Mucosa of descending colon (tissue), 3 donors: ENCODE data around the gene CEP170B. TPM values are rescaled to one million over a fixed set of nuclear protein-coding genes. Genes with fewer than 3 reads are reported as not detected.
A peak's percentile ranks its signal among the peaks of the same experiment; 100 is the strongest.

Source experiments
- ATAC-seq: fragments of 200-7000 bp; cut with Tn5 transposase; one replicate; pipeline ENCODE4 v1.9.1; 2020; ENCODE audit warnings: mild to moderate bottlenecking, moderate library complexity
- DNase-seq, 3 donors: peaks; one replicate each; pipeline ENCODE4 v3.0.0-alpha.2; 2020
- H3K36me3 ChIP-seq: fragments of 200-600 bp; one replicate; pipeline ENCODE4 v1.8.0; 2021; ENCODE audit warnings: low read depth, mild to moderate bottlenecking
- H3K4me1 ChIP-seq: fragments of 200-600 bp; one replicate; pipeline ENCODE4 v1.8.0; 2021; ENCODE audit warnings: low read depth, mild to moderate bottlenecking
- H3K4me3 ChIP-seq: fragments of 200-600 bp; one replicate; pipeline ENCODE4 v1.8.0; 2021; ENCODE audit warnings: mild to moderate bottlenecking
- H3K9me3 ChIP-seq: fragments of 200-600 bp; one replicate; pipeline ENCODE4 v1.8.0; 2021; ENCODE audit warnings: mild to moderate bottlenecking
- intact Hi-C, 2 donors: fragments of 100-400 bp; cut with DNase I in 1 of 2; cut with micrococcal nuclease in 1 of 2; formaldehyde crosslinking; loops; one replicate each; pipeline versions ENCODE4 v1.11.0 to v1.11.1; 2022; cut with DNase I, micrococcal nuclease
- total RNA-seq, 3 donors: library from RNA; stranded (reverse); fragmentation: NEBNext Ultra II Directional in 2 of 3; extraction: Animal tissue kit (Norgen Biotek cat#: 25700) in 2 of 3; gene quantifications; one replicate each; pipeline versions ENCODE4 v1.2.1 to v1.2.4, GENCODE V29; 2021 to 2023
- TF ChIP-seq, protein P1 (sequence below): fragments of 200-600 bp; IDR thresholded peaks from one replicate; pipeline ENCODE4 v1.8.0; 2022; ENCODE audit warnings: antibody characterized with exemption, mild to moderate bottlenecking
- donor health status: DM: no; HTN: no; CAD: no; lungs with moderate emphysema.
- donor health status: DM: no; HTN: no; CAD: no.
- donor health status: DM: no; HTN: yes; CAD: no.

CEP170B gene
- total RNA-seq, 3 donors from 2014 or later, result 66.8 to 89.9 (median 69.9) TPM

DNA sequence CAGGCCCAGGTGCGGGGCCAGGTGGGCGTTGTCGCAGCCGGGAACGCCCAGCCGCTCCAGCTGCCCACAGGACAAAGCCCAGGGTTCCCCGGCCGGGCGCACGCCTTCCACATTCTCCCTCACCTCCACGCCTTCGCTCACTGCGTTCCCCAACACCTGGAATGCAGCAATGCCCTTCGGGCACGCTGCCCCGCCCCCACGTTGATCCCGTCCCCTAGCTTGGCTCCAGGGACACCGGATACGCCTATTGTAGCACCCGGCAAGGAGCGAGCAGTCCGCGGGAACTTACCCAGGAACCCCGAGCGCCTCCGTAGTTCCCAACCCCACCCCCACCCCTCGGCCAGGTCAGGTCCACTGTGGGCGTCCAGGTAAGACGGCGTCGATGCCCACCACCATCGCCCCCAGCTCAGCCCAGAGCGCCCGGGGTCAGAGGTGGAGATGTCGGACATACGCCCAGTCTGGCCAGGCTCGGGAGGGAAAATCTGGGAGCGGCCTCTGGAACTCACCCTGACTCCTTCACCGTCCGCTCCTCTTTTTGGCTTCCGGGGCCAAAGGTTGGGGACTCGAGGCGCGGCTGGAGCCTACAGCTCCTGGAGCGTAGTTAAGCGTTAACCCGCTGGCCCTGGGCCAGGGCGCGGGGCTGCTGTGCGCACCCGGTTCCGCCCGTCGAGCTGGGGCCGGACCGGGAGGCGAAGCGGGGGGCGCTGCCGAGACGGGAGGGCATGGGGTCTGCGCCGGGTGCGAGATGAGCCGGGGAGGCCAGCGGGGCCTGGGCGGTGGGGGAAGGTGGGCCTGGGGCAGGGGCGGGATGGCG lies 594 bp upstream of the CEP170B start:
- H3K9me3 ChIP-seq, result no peaks in the 10 kb centered on the region
- TF ChIP-seq, protein P1, sequence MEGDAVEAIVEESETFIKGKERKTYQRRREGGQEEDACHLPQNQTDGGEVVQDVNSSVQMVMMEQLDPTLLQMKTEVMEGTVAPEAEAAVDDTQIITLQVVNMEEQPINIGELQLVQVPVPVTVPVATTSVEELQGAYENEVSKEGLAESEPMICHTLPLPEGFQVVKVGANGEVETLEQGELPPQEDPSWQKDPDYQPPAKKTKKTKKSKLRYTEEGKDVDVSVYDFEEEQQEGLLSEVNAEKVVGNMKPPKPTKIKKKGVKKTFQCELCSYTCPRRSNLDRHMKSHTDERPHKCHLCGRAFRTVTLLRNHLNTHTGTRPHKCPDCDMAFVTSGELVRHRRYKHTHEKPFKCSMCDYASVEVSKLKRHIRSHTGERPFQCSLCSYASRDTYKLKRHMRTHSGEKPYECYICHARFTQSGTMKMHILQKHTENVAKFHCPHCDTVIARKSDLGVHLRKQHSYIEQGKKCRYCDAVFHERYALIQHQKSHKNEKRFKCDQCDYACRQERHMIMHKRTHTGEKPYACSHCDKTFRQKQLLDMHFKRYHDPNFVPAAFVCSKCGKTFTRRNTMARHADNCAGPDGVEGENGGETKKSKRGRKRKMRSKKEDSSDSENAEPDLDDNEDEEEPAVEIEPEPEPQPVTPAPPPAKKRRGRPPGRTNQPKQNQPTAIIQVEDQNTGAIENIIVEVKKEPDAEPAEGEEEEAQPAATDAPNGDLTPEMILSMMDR, result no peak
- H3K36me3 ChIP-seq, result no peaks in the 10 kb centered on the region
- intact Hi-C loops, result no loop called here
- DNase-seq, result peak; percentile 94 to 95 (median 95)
- peak overlapping the region; percentile 31 for H3K4me3 ChIP-seq
- peak; percentile 82 for ATAC-seq
- peaks cover 17% of the 10 kb centered on the region for H3K4me1 ChIP-seq

DNA sequence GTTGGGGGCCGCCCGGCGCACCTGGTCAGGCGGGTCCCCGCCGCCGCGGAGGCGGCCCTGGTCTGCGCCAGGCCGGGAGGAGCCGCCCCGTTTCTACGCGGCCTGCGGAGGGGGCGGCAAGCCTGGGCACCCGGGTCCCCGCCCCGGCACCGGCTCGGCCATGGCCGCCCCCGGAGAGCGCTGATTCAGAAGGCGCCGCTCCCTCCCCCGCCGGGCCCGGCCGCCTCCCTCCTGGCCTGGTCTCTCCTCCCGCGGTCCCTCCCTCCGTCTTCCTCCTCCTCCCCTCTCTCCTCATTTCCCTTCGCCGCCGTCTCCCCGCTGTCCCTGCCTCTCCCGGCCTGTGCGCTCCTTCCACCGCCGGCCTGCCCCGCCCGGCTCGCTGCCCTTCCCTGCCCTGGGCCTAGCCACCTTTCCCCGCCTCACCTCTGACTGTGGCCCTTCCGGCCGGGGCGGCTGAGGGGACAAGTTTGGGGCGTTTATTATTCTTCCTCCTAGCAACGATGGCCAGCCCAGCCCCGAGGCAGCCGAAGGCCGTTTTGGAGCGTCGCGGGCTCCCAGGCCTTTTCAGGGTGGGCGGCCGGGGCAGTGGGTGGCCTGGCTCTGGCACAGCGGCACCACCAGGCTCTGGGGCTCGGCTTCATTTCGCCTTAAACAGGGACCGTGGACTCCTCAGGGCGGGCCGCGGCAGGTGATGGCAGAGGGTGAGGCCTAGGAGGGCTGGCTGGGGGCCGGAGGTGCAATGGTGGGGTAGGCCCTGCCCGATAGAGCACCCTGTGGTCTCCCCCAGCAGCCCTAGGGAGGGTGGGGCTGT lies 768 bp downstream of the CEP170B start:
- Histone ChIP-seq H3K4me1 (peaks cover 17% of the 10 kb centered on the region), H3K36me3 (no peaks in the 10 kb centered on the region), H3K4me3 (peak overlapping the region; percentile 61), H3K9me3 (no peaks in the 10 kb centered on the region)
- DNase-seq, result peak; percentile 78 to 86 (median 83)
- intact Hi-C loops, result no loop called here
- TF ChIP-seq, protein P1, result no peak
- peak; percentile 66 for ATAC-seq

DNA sequence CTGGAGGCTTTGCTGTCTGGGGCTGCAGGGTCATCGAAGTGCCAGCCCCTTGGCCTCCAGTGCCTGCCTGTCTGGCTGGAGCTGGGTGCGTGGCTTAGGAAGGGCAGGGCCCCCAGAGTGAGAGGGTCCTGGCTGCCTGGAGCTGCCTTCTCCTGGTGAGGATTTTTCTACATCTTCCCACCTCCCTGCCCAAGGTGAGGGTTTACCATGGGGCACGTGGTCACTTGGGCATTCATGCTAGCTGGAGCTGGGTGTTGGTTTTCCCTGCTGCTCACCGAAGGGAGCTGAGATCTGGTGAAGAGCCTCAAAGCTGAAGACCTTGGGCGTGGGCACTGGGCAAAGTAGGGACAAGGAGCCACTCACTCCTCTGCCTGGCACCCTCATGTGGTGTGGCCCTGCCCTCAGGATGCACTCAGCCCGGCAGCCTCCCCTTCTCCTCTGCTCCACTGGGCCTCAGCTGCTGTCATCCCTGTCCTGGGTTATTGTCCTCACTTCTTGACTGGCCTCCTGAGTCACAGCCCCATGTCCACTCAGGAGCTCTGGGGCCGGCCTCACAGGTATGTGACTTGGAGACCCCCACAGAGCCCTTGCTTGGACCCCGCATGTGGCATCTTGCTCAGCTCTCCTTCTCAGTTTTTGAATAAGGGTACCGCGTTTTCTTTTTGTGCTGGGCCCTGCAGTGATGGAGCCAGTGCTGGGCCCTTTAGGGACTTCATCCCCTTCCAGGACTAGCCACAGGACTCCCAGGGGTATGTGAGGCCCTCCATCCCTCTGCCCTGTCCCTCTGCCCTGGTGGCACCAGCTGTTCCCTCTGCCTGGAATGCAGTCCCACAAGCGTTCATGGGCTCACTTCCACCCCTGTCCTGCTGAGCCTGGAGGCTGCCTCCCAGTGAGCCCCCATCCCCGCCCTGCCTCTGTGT lies 1.6 kb downstream of the CEP170B start:
- TF ChIP-seq, protein P1, result no peak

GRCh38 chr14:104867371-104868059 lies 2.4 kb downstream of the CEP170B start:
- TF ChIP-seq, protein P1, result no peak
- ATAC-seq (no peak), DNase-seq (peak in 1 of 3 donors; percentile 28)
- Histone ChIP-seq H3K9me3 (no peaks in the 10 kb centered on the region), H3K4me3 (no peak overlapping the region), H3K36me3 (no peaks in the 10 kb centered on the region), H3K4me1 (peaks cover 17% of the 10 kb centered on the region)
- intact Hi-C loops, result no loop called here

More for the DNA sequence above, 1.6 kb downstream of the CEP170B start:
- DNase-seq (peak in 1 of 3 donors; percentile 30), ATAC-seq (no peak)
- no peaks in the 10 kb centered on the region for H3K9me3 ChIP-seq
- peak overlapping the region; percentile 61 for H3K4me3 ChIP-seq
- intact Hi-C loops, result no loop called here
- peaks cover 17% of the 10 kb centered on the region for H3K4me1 ChIP-seq
- no peaks in the 10 kb centered on the region for H3K36me3 ChIP-seq
